Measurements from ENCODE around the gene PAQR8.

PAQR8 gene

GRCh38 chr6:52389626-52390360, 27.8 kb downstream of the PAQR8 start:
- H3K79me2 ChIP-seq: no peaks in the 10 kb centered on the region
- peaks cover 13% of the 10 kb centered on the region for H3K4me1 ChIP-seq
- no peaks in the 10 kb centered on the region for H3K27me3 ChIP-seq (ENCODE audit: control insufficient read depth, insufficient read depth, low read length)
- peak overlapping the region; percentile 52 for H3K4me2 ChIP-seq (ENCODE audit: low read length)
- H3K9ac ChIP-seq: no peak overlapping the region
- no peaks in the 10 kb centered on the region for H3K9me3 ChIP-seq (ENCODE audit: control insufficient read depth, low read length)
- H3K4me3 ChIP-seq (ENCODE audit: low read depth, low read length): peak overlapping the region; percentile 17
- TF ChIP-seq CTCF (IDR thresholded peaks at IDR 0.05): no peak
- H3K27ac ChIP-seq: peak overlapping the region; percentile 34
- peak overlapping the region; percentile 58 for H2AFZ ChIP-seq
- H3K36me3 ChIP-seq (ENCODE audit: control insufficient read depth, insufficient read depth, low read length): no peaks in the 10 kb centered on the region

- no peak for TF ChIP-seq CTCF (IDR thresholded peaks at IDR 0.05)
- H3K9ac ChIP-seq: no peak overlapping the region
- H3K4me3 ChIP-seq (ENCODE audit: low read depth, low read length): no peak overlapping the region
- H3K36me3 ChIP-seq (ENCODE audit: control insufficient read depth, insufficient read depth, low read length): no peaks in the 10 kb centered on the region
- H3K9me3 ChIP-seq (ENCODE audit: control insufficient read depth, low read length): no peaks in the 10 kb centered on the region
- H3K4me1 ChIP-seq: peaks cover 13% of the 10 kb centered on the region
- H3K4me2 ChIP-seq (ENCODE audit: low read length): no peak overlapping the region
- H3K27ac ChIP-seq: no peak overlapping the region
- no peaks in the 10 kb centered on the region for H3K27me3 ChIP-seq (ENCODE audit: control insufficient read depth, insufficient read depth, low read length)
- no peaks in the 10 kb centered on the region for H3K79me2 ChIP-seq
- peak overlapping the region; percentile 58 for H2AFZ ChIP-seq
Measured at GRCh38 chr6:52390361-52390727, 28.4 kb downstream of the PAQR8 start.

GRCh38 chr6:52391599-52391998, 29.6 kb downstream of the PAQR8 start:
- Histone ChIP-seq H3K9ac (no peak overlapping the region), H3K36me3 (ENCODE audit: control insufficient read depth, insufficient read depth, low read length) (no peaks in the 10 kb centered on the region), H2AFZ (no peak overlapping the region), H3K79me2 (no peaks in the 10 kb centered on the region), H3K27ac (no peak overlapping the region), H3K27me3 (ENCODE audit: control insufficient read depth, insufficient read depth, low read length) (no peaks in the 10 kb centered on the region), H3K9me3 (ENCODE audit: control insufficient read depth, low read length) (no peaks in the 10 kb centered on the region), H3K4me3 (ENCODE audit: low read depth, low read length) (no peak overlapping the region), H3K4me2 (ENCODE audit: low read length) (no peak overlapping the region), H3K4me1 (peaks cover 13% of the 10 kb centered on the region)
- TF ChIP-seq CTCF (IDR thresholded peaks at IDR 0.05): no peak

DNA sequence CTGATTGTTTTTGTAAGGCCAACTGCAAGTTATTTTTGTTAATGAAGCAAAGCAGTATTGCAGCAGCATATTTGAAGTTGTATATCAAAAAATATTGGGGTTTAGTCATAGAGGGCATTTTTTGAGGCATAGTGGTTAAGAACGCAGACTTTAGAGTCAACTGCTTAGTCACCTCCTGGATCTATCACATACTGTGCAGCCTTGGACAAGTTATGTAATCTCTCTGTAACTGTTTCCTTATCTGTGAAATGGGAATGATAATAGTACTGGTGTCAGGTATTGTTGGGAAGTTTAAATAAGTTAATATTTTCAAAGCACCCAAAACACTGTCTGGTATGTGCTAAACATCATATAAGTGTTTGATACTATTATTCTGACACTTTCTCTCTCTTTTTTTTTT, 31.0 kb downstream of the PAQR8 start:
- TF ChIP-seq CTCF (IDR thresholded peaks at IDR 0.05): no peak
- Histone ChIP-seq H3K9ac (no peak overlapping the region), H3K79me2 (no peaks in the 10 kb centered on the region), H3K36me3 (ENCODE audit: control insufficient read depth, insufficient read depth, low read length) (no peaks in the 10 kb centered on the region), H3K4me1 (peaks cover 13% of the 10 kb centered on the region), H3K4me2 (ENCODE audit: low read length) (no peak overlapping the region), H3K27me3 (ENCODE audit: control insufficient read depth, insufficient read depth, low read length) (no peaks in the 10 kb centered on the region), H3K9me3 (ENCODE audit: control insufficient read depth, low read length) (no peaks in the 10 kb centered on the region), H3K4me3 (ENCODE audit: low read depth, low read length) (no peak overlapping the region), H2AFZ (no peak overlapping the region), H3K27ac (no peak overlapping the region)

DNA sequence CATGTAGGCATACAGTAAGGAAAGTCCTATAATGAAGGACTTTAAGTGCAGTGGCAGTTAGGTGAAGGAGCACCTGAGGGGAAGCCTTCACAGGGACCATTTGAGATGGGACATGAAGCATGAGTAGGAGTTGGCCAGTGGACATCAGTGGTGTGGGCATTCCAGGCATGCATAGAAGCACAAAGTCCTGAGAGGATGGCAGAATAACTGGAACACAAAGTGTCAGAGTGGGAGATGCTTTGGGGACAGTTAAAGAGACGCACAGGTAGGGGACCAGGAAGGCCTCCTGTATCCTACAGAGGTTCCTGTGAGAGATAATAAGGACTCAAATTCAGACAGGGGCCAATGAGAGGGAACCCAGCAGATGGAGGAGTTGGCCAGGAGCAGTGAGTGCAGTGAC, 31.8 kb downstream of the PAQR8 start:
- Histone ChIP-seq H3K9me3 (ENCODE audit: control insufficient read depth, low read length) (no peaks in the 10 kb centered on the region), H3K27me3 (ENCODE audit: control insufficient read depth, insufficient read depth, low read length) (no peaks in the 10 kb centered on the region), H3K79me2 (no peaks in the 10 kb centered on the region), H3K36me3 (ENCODE audit: control insufficient read depth, insufficient read depth, low read length) (no peaks in the 10 kb centered on the region), H3K4me2 (ENCODE audit: low read length) (no peak overlapping the region), H3K4me3 (ENCODE audit: low read depth, low read length) (no peak overlapping the region), H3K4me1 (peaks cover 13% of the 10 kb centered on the region), H2AFZ (no peak overlapping the region), H3K9ac (no peak overlapping the region), H3K27ac (no peak overlapping the region)
- no peak for TF ChIP-seq CTCF (IDR thresholded peaks at IDR 0.05)

Measured in parathyroid adenoma (tissue), 2 donors.